Endothelial cell of umbilical vein (primary cell): ENCODE results near the gene VSX1. TPM values are rescaled to one million over a fixed set of nuclear protein-coding genes. Genes with fewer than 3 reads are reported as not detected.

Experiments used
- BruUV-seq: library from RNA; stranded (reverse); fragments of 400-500 nt; replicated peaks from 2 replicates; lab custom pipeline; 2021; lab: Mats Ljungman, UMichigan
- CTCF ChIA-PET: fragments of 300-600, 350-600 bp; sonication (Branson Sonifier 250); formaldehyde crosslinking; loops from one replicate; lab custom pipeline; 2021; ENCODE audit warnings: antibody characterized with exemption, inconsistent platforms; lab: Charles Lee
- POLR2A ChIA-PET: fragments of 300-600, 350-600 bp; sonication (Branson Sonifier 250); formaldehyde crosslinking; loops from one replicate; lab custom pipeline; 2021; ENCODE audit warnings: antibody characterized with exemption, inconsistent platforms; lab: Charles Lee
- DNase-seq: peaks from one replicate; pipeline ENCODE4 v3.0.0-alpha.2; 2011; ENCODE audit warnings: low read depth, low spot score
- FAIRE-seq: peaks from 2 replicates; lab custom pipeline; 2011; peaks lifted over from hg19 to GRCh38; lab: Jason Lieb, UNC
- H2AFZ ChIP-seq: 2 replicates; pipeline ENCODE4 v1.6.0; 2012; ENCODE audit warnings: low read depth, low read length, control low read depth, inconsistent platforms
- H3K27ac ChIP-seq: 2 replicates; pipeline ENCODE4 v1.5.1; 2011; ENCODE audit warnings: low read depth, mild to moderate bottlenecking, control low read depth, low read length, moderate library complexity; ENCODE audit not compliant: insufficient read depth
- H3K27me3 ChIP-seq, 2 experiments: 2 replicates each; pipeline versions ENCODE4 v1.6.0 to v1.6.1; 2011; ENCODE audit warnings: low read length in 2 of 2, mixed read lengths in 1 of 2; ENCODE audit not compliant: control insufficient read depth in 2 of 2, insufficient read depth in 2 of 2
- H3K36me3 ChIP-seq, 2 experiments: 2 replicates in 1 of 2; 3 replicates in 1 of 2; pipeline ENCODE4 v1.5.1; 2011; ENCODE audit warnings: low read length in 2 of 2, mild to moderate bottlenecking in 1 of 2, moderate library complexity in 1 of 2; ENCODE audit not compliant: control insufficient read depth in 2 of 2, insufficient read depth in 2 of 2; ENCODE audit errors: extremely low read depth in 1 of 2
- H3K4me1 ChIP-seq: 3 replicates; pipeline ENCODE4 v1.5.1; 2011; ENCODE audit warnings: mild to moderate bottlenecking, low read length; ENCODE audit not compliant: control insufficient read depth, insufficient read depth; ENCODE audit errors: extremely low read depth
- H3K4me2 ChIP-seq: 2 replicates; pipeline ENCODE4 v1.6.1; 2011; ENCODE audit warnings: low read length, control low read depth, mixed read lengths; ENCODE audit not compliant: insufficient read depth
- H3K4me3 ChIP-seq, 3 experiments: fragments of 200-600 bp in 1 of 3; sonication (generic), shearing (Covaris generic) in 1 of 3; replicated peaks in 1 of 3; 2 replicates each; pipeline ENCODE4 v1.5.1; 2011 to 2016; ENCODE audit warnings: control low read depth in 3 of 3, low read length in 3 of 3, mild to moderate bottlenecking in 2 of 3, inconsistent platforms in 1 of 3, low read depth in 1 of 3, moderate library complexity in 1 of 3; ENCODE audit not compliant: insufficient read depth in 1 of 3
- H3K79me2 ChIP-seq: 2 replicates; pipeline ENCODE4 v1.6.0; 2012; ENCODE audit warnings: low read length, inconsistent platforms; ENCODE audit not compliant: control insufficient read depth, insufficient read depth
- H3K9ac ChIP-seq: replicated peaks from 2 replicates; pipeline ENCODE3; 2011; ENCODE audit warnings: low read length, control low read depth; ENCODE audit not compliant: insufficient read depth; ENCODE audit errors: extremely low read depth
- H3K9me1 ChIP-seq: replicated peaks from 3 replicates; pipeline ENCODE4 v1.6.0; 2011; ENCODE audit warnings: mild to moderate bottlenecking, low read length; ENCODE audit not compliant: control insufficient read depth, insufficient read depth; ENCODE audit errors: extremely low read depth
- H3K9me3 ChIP-seq: replicated peaks from 2 replicates; pipeline ENCODE4 v1.5.1; 2012; ENCODE audit warnings: low read length, inconsistent platforms; ENCODE audit not compliant: control insufficient read depth, insufficient read depth
- H4K20me1 ChIP-seq: replicated peaks from 2 replicates; pipeline ENCODE3; 2011; ENCODE audit warnings: mild to moderate bottlenecking, low read length; ENCODE audit not compliant: control insufficient read depth, insufficient read depth; ENCODE audit errors: extremely low read depth
- CTCF ChIP-seq, 2 donors: IDR thresholded peaks; 1 replicate in 1 of 2; 2 replicates in 1 of 2; pipeline ENCODE4 v1.5.1; 2011; ENCODE audit warnings: low read length in 2 of 2, mild to moderate bottlenecking in 2 of 2, moderate library complexity in 2 of 2, control low read depth in 1 of 2, inconsistent platforms in 1 of 2, low read depth in 1 of 2; ENCODE audit not compliant: insufficient read depth in 1 of 2; ENCODE audit errors: extremely low read depth in 1 of 2
- EZH2 ChIP-seq: IDR thresholded peaks from 2 replicates; pipeline ENCODE4 v1.6.1; 2012; ENCODE audit warnings: borderline replicate concordance, low read depth, mild to moderate bottlenecking, moderate library complexity, low read length, inconsistent platforms; ENCODE audit not compliant: severe bottlenecking
- FOS ChIP-seq: IDR thresholded peaks from 2 replicates; pipeline ENCODE4 v1.6.1; 2011; ENCODE audit warnings: mild to moderate bottlenecking, low read length, moderate library complexity, borderline replicate concordance; ENCODE audit not compliant: insufficient read depth
- JUN ChIP-seq: IDR thresholded peaks from 2 replicates; pipeline ENCODE4 v1.6.1; 2011; ENCODE audit warnings: borderline replicate concordance, low read depth; ENCODE audit not compliant: insufficient read length, insufficient read depth
- MAX ChIP-seq: IDR thresholded peaks from 2 replicates; pipeline ENCODE4 v1.6.1; 2011; ENCODE audit not compliant: insufficient read depth, insufficient read length
- MYC ChIP-seq: IDR thresholded peaks from one replicate; pipeline ENCODE4 v1.6.1; 2011; ENCODE audit warnings: mild to moderate bottlenecking, low read depth, low read length
- POLR2A ChIP-seq: IDR thresholded peaks from 2 replicates; pipeline ENCODE4 v1.6.1; 2012; ENCODE audit warnings: low read depth, mild to moderate bottlenecking, control low read depth, low read length
- dilution Hi-C: fragments of 300-500 bp; cut with MboI; formaldehyde crosslinking; loops from one replicate; pipeline ENCODE4 v1.15.0; 2019; ENCODE audit warnings: low sequenced_read_pairs; ENCODE audit not compliant: extremely low pct_ligation_motif_present
- intact Hi-C: fragments of 100-400 bp; cut with micrococcal nuclease; formaldehyde crosslinking; loops from one replicate; pipeline ENCODE4 v1.10.0; 2022
- polyA plus RNA-seq, 4 experiments: library from polyadenylated mRNA; depleted of rRNA in 3 of 4; stranded (reverse) in 3 of 4; unstranded in 1 of 4; fragments of >200 nt; gene quantifications; 2 replicates each; pipeline versions ENCODE4 v1.2.1 to v1.2.3, GENCODE V29; 2011 to 2012; ENCODE audit warnings: missing spikeins in 1 of 4
- total RNA-seq: library from RNA; stranded (reverse); gene quantifications from 2 replicates; pipeline ENCODE4 v1.2.3, GENCODE V29; 2021

Gene VSX1
- total and polyA plus RNA-seq, 2 donors (not counting 3 experiments of a cell fraction or from before 2014, with no cell fraction given) = not detected

GRCh38 chr20:25031241-25031640 is 50.7 kb downstream of the VSX1 start:
- dilution Hi-C loops (no loop called here), intact Hi-C loops (no loop called here)
- no peaks in the 10 kb centered on the region for H3K9me1 ChIP-seq
- no peaks in the 10 kb centered on the region for H3K9me3 ChIP-seq
- H4K20me1 ChIP-seq = no peaks in the 10 kb centered on the region
- H3K27me3 ChIP-seq = no peaks in the 10 kb centered on the region
- FAIRE-seq (no peak), DNase-seq (no peak)
- no peak overlapping the region for H3K4me2 ChIP-seq
- no peak for TF ChIP-seq FOS
- no peak for TF ChIP-seq MYC
- no peak for TF ChIP-seq CTCF (IDR thresholded peaks at IDR 0.05; ENCODE audit: extremely low read depth in 1 of 2, insufficient read depth in 1 of 2, low read depth in 1 of 2, low read length in 2 of 2)
- no peak for TF ChIP-seq EZH2
- TF ChIP-seq POLR2A = no peak
- TF ChIP-seq MAX = no peak
- TF ChIP-seq JUN = no peak
- H3K36me3 ChIP-seq = no peaks in the 10 kb centered on the region
- POLR2A ChIA-PET = no interaction called here
- no peak overlapping the region for H3K4me3 ChIP-seq
- no peak overlapping the region for H3K9ac ChIP-seq
- H3K4me1 ChIP-seq = peaks cover 6% of the 10 kb centered on the region
- H3K79me2 ChIP-seq = no peaks in the 10 kb centered on the region
- CTCF ChIA-PET = no interaction called here
- no TSS peak for BruUV-seq
- no peak overlapping the region for H3K27ac ChIP-seq
- no peak overlapping the region for H2AFZ ChIP-seq
